ENCODE measurements around the gene KLC1.

Gene KLC1

GRCh38 chr14:103706551-103707328 is 77.7 kb downstream of the KLC1 start:
- no peak for DNase-seq

DNA sequence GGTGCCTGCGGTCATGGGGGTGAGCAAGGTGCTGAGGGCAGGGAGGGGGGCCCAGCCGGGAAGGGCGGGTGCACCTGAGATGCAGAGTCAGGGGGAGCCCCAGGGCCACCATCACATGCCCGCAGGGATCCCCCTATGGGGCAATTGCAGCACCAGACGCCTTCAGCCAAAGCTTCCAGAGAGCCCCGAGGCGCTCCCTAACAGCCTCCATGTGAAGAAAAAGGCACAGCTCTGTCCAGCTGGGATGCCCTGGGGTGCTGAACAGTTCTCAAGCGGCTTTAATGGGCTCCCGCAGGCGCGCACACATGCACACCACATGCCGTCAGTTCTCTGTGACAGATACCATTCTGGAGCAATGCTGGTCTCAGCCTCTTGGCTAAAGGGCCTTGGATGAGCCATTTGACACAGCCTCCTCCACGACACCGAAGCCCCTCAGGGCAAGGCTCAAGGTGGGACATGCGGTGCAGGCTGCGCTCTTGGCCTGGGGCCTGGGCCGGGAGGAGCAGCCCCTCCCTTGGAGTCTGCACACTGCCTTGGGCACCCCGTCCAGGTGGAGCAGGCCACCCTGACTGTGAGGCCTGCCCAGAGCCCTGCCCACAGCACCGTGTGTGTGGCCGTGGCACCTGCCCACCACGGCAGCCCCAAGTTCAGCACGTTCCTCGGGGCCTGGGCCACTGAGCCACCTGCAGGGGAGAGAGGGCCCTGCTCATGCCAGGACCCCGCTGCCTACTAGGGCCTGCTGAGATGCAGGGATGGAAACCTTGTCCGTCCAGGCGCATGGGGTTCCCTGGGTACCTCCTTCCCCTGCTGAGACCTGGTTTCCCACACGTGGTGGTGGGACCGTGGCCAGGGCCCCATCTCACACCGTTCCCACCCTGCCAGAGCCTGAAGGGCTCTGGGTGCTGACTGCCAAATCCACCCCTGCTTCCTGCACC is 78.6 kb downstream of the KLC1 start:
- DNase-seq: no peak

DNA sequence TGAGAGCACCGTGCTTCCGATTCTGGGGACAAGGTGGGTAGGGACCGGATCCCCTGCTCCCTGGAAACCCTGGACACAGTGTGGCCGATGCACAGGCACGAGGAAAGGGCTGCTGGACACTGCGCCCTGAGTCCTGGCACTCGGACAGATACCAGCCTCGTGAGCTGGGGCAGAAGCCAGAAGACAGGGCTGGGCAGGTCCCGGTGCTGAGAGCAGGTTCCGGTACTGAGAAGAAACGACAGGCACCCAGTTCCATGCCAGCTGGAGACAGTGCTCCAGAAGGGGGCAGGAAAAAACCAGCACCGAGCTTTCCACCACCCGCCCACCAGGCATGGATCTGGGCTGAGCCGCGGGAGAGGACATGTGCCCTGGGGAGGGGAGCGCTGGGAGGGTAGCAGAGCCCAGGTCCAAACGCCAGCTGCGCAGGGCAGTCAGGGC is 79.8 kb downstream of the KLC1 start:
- no peak for DNase-seq

DNA sequence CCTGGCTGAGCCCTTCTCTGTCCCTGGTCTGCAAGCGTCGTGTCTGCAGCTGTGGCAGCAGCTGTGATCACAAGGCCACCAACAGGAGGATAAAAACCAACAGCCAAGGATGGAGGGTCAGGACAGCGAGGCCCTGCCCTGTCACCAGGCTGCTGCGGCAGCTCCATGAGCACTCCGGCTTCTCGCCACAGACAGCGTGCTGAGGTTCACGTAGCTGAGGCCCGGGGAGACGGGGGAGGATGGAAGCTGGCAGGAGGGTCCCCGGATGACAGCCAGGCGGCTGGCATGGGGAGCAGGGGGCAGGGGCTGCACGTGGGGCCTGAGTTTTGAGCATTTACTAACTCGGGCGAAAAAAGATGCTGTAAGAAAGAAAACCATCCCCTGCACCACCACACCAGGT is 80.8 kb downstream of the KLC1 start:
- no peak for DNase-seq

DNA sequence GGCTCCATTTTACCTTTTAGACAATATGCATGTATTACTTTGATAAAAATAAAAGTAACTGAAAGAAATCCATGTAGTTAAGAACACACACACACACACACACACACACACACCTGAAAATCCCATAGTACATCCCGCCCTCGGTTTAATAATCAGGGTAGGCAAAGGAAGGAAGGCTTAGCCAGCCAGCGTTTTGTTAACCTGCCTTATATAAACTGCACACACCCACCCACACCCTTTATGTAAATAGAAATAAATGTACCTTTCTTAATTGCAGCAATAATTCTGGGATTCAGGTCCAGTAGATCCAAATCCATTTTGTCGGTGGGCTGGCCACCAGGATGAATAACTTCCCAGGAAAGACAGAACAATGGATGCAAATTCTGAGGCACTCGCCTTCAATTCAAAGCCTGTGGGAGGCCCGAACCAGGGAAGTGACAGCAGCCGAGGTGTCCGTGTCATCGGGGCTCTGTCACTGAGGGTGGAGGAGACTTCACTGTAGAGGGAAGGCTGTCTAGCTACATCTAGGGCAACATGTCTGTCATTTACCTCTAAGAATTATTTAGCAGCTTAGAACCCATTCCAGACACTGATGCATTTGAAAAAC is 81.9 kb downstream of the KLC1 start:
- DNase-seq: no peak

DNA sequence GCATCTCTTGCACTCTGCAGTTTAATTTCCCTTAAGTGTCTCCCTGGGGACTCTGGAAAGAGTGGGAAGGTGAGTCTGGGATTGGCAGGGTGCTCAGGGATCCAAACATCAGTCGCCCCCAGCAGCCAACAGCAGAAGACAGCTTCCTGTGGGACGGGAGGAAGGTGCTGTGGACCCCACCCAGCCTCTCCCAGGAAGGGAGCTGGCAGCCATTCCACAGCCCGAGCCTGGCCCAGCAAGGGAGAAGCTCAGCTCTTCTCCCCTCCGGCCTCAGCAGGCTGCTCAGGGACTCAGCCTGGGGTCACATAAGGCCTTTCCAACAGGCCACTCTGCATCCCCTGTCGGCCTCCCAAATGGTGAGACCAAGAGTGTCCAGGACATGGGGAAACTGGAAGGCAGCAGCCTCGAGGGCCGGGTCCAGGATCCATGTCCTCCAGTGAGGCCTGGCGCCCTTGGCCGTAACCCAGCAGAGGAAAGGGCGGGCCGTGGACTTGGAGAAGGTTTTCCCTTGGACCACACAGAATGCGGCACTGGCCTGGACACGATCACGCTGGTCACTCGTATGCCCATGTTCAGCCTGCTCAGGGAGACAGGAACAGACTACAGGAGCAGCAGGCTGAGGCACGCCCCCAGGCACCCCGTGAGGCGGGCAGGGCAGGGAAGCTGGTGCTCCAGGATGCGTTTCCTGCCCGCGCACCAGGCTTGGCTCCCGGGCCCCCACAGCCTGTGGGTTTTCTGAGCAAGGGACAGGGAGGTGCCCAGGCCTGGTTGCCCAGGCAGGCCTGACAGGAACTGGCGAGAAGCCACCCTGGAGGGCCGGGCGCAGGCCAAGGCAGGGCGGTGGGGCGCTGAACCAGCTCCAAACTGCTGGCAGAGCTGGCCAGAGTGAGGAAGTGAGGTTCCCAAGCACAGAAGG is 82.8 kb downstream of the KLC1 start:
- no peak for DNase-seq

DNA sequence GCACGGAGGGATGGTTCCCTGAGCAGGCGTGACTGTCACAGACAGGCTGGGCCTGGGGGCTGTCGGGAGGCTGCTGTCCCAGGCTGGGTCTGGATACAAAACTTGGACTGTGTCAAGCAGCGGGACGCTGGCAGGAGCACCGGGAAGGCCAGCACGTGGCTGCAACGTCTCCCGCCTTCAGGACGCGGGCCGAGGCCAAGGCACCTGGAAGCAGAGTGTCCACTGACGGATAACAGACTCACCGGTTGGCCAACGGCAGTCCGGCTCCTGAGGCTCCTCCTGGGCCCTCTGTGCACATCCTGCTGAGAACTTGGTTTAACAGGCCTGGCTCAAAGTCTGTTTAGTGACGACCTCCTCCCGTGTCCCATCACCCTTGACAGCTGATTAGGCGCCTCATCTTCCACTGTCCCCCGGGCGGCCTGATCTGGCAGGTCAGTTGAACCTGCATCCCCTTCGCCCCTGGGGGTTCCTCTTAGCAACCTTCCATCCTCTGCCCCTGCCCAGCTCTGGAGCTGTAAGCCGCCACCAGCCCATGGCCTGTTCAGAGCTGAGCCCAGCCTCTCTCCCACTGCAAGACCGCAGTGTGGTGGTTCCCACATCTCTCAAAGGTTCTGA is 83.7 kb downstream of the KLC1 start:
- no peak for DNase-seq

DNA sequence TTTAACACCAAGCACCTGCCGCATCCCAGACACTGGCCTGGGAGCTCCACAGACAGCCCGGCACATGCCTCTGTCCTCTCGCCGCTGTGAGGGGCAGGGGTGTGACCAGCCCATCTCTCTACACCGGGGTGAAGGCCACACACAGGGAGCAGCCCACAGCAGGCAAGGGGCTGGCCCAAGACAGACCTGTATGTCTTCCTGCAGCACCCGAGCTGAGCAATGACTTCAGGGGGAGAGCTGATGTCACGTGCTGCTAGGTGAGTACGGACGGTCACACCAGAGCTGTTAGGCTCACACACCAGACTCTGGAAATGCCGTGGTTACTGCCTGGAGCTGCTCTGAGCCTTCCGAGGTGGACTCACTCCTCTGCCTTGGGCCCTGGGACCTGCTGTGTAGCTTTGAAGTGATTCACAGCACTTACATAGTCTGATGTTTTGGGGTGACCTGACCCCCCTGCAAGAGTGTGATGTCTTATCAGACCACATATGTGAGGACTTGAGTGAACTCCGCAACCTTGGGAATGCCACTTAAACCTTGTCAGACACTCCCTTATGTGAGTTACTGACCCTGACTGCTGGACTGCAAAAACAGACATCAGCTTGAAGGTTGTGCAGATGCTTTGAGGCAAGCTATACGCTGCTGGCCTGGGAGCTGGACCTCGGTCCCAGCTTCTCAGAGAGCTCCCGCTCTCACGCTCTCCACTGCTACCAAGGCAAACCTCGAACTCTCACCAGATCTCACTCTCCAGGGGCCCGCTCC is 84.5 kb downstream of the KLC1 start:
- no peak for DNase-seq

DNA sequence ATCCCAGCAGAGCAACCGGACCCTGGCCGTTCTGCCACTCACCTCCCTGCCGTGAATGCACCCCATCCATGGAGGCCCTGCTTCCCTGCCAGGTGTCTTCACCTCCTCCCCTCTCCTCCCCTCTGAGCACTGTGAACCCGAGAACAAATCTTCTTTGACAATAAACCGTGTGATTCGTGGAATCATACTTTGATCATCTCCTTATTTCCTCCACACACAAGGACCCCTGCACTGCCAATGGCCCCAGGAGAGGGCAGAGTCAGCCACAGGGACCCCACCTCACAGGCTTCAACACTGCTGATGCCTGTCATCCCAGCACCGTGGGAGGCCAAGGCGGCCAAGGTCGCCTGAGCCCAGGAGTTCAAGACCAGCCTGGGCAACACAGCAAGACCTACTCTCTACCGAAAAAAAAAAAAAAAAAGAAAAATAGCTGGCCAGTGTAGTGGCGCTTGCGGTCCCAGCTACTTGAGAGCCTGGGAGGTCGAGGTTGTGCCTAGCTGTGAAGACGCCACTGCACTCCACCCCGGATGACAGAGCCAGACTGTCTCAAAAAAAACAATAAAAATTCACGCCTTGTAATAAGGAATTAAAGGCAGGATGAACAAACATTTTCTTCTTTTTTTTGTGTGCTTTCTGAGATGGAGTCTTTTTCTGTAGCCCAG is 85.2 kb downstream of the KLC1 start:
- DNase-seq: no peak

DNA sequence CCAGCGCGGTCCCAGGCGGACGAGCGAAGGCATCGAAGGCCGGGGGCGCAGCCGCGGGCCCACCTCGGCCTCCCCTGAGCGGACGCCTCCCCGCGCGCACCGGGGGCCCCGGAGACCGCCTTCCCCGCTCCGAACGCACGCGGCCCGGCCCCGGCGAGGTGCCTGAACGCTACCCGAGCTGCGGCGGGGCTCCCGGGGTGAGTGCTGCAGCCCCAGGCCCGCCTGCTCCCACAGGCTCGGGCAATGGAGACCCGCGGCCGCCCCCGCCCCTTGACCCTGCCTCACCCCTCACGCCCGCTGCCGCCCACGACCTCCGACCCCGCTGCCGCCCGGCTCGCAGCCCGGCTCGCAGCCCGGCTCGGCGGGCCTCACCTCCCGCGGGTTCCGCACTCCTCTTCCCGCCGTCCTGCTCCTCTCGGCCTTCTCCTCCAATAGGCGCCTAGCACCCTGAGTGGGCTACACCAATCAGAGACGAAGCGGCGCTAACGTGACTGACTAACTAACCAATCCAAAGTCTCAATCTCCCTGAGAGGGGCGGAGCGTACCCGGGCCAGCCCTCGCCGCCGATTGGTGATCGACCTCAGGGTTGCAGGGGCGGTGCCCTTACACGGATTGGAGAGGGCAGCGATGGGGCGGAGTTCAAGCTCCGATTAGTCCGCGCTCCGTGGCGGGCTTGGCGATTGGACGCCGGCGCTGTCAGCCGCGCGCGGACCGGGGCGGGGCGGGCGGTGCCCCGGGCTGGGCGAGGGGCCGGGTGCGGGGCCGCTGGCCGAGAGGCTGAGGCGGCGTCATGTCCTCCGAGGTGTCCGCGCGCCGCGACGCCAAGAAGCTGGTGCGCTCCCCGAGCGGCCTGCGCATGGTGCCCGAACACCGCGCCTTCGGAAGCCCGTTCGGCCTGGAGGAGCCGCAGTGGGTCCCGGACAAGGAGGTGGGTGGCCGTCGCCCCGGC is 86.3 kb downstream of the KLC1 start, which contains the start of the genes XRCC3 and ZFYVE21:
Gene XRCC3 (minus strand): TSS at position 400 of the 949 bp plus-strand sequence. CDS start 4,364 bp downstream, outside the sequence.
Gene ZFYVE21 (plus strand): TSS at position 759 of the 949 bp plus-strand sequence. CDS start 32 bp downstream, at position 791.
- peak; percentile 100 for DNase-seq

DNA sequence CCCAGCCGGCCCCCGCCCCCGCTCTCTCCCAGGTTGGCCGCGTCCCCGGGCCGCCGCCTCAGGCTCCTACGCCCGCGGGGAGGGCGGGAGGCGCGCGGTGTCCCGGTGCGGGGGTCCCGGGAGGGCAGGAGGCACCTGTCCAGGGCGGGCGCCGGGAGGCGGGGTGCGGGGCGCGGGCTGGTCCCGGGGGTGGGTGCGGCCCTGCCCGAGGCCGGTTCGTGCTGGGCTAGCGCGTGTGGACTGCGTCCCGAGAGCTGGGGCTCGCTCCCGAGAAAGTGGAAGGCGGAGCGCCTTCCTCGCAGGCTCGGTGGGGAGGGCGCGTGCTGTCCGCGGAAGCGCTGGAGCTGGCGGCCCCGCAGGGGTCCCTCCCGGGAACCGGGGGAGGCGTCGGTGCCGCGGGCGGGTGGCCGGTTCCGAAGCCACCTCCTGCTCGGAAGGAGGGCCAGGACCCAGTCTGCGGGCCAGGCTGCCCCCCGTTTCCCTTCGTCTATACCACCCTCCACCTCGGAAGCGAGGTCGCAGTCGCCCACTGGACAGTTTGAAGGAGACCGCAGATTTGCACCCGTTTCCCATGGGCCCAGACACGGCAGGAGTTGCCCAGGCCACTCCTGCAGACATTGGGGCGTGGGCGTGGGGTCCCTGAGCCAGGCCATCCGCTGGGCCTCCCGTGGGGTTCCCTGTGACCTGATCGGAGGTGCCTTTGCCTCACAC is 87.2 kb downstream of the KLC1 start:
- DNase-seq: peak; percentile 32

GRCh38 chr14:103716899-103717411 is 87.9 kb downstream of the KLC1 start:
- no peak for DNase-seq

DNA sequence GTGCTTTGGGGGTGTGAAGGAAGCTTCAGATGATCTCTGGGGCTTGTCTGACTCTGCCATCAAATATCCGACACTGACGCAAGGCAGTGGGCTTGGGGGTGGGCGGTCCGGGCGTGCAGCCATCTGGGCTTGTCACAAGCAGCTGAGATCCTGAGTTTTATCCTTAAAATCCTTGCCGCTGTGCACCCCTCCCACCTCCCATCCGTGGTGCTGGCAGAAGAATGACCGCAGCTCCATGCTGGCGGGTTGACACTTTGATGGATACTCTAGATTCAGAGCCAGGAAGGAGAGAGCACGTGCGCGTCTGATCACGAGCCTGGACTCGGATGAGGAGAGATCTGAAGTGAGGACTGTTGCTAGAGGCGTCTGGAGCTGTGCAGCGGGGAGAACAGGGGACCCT is 89.6 kb downstream of the KLC1 start:
- no peak for DNase-seq

- no peak for DNase-seq
Observed at GRCh38 chr14:103719751-103720150, 90.7 kb downstream of the KLC1 start.

- DNase-seq: peak; percentile 70
Observed at GRCh38 chr14:103721334-103722120, 92.5 kb downstream of the KLC1 start.

DNA sequence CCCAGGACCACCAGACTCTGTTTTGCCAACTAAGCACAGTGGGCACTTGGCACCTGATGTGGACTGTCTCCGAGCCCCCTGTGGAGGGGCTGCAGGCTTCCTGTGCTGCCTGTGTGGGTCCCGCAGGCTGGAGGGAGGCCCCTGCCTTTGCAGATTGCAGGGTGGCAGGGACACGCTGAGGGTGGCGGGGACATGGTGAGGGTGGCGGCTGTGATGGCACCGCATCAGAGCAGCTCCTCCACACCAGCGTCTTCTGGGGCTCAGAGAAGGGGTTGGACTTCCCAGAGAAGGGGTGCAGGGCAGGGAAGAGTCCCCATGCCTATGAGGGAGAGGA is 94.7 kb downstream of the KLC1 start:
- no peak for DNase-seq

GRCh38 chr14:103724116-103724515 is 95.1 kb downstream of the KLC1 start:
- DNase-seq: no peak

Measured in stimulated activated CD4-positive, alpha-beta T cell treated with anti-CD3 and anti-CD28 coated beads, Interleukin-15, amount 100 ng/mL, for 24 hours (primary cell).